Measurements from ENCODE around the gene SPARC. TPM values are rescaled to one million over a fixed set of nuclear protein-coding genes. Genes with fewer than 3 reads are reported as not detected.
A peak's percentile ranks its signal among the peaks of the same experiment; 100 is the strongest.

SPARC gene
- total and polyA plus RNA-seq, 10 donors = 76.5 to 963 (median 440) TPM

GRCh38 chr5:151657114-151657513, 29.6 kb downstream of the SPARC start:
- Histone ChIP-seq H3K4me3 (no peak overlapping the region), H3K9me3 (no peaks in the 10 kb centered on the region), H3K27me3 (replicated peaks in 1 of 7) (peaks cover 0 to 5% (median 0%) of the 10 kb centered on the region in 7 donors), H3K36me3 (peaks cover 0 to 8% (median 0%) of the 10 kb centered on the region in 6 donors), H3K4me1 (peaks cover 3 to 30% (median 11%) of the 10 kb centered on the region in 6 donors), H3K27ac (no peak overlapping the region)
- intact Hi-C loops (cut with DNase I; ENCODE audit: low total_unique reads) = loop anchor here (5.0 kb wide), 1 partner anchor 85 kb away; no protein-coding TSS in a partner anchor
- 86 to 100% (median 93%) methylated on average over 1 of the region's 1 CpG for WGBS, 5 donors
- TF ChIP-seq POLR2AphosphoS5 (IDR thresholded peaks at IDR 0.05) = no peak
- no peak for TF ChIP-seq POLR2A (IDR thresholded peaks at IDR 0.05)
- TF ChIP-seq CTCF (IDR thresholded peaks at IDR 0.05 in 8 of 11, conservative IDR thresholded peaks at IDR 0.05 in 3 of 11) = no peak
- no peak for DNase-seq

GRCh38 chr5:151656311-151656710, 30.4 kb downstream of the SPARC start:
- 79 to 98% (median 94%) methylated on average over 4 of the region's 4 CpGs for WGBS, 5 donors
- no peaks in the 10 kb centered on the region for H3K36me3 ChIP-seq
- intact Hi-C loops (cut with DNase I; ENCODE audit: low total_unique reads) = loop anchor here (5.0 kb wide), 1 partner anchor 86 kb away; no protein-coding TSS in a partner anchor

GRCh38 chr5:151651997-151652645, 34.6 kb downstream of the SPARC start:
- intact Hi-C loops (cut with DNase I; ENCODE audit: low total_unique reads) = loop anchor here (5.0 kb wide), 1 partner anchor 205 kb away; the partner anchor contains the start of gene SLC36A1
- WGBS, 5 donors = 0 to 5% (median 0%) methylated on average over 6 of the region's 6 CpGs
- TF ChIP-seq POLR2AphosphoS5 (IDR thresholded peaks at IDR 0.05) (no peak), POLR2A (IDR thresholded peaks at IDR 0.05) (no peak), CTCF (IDR thresholded peaks at IDR 0.05 in 8 of 11, conservative IDR thresholded peaks at IDR 0.05 in 3 of 11) (peak; percentile 65 to 89 (median 80))

More at GRCh38 chr5:151656311-151656710, 30.4 kb downstream of the SPARC start:
- Histone ChIP-seq H3K9me3 (no peaks in the 10 kb centered on the region), H3K4me3 (no peak overlapping the region), H3K4me1 (peaks cover 3 to 26% (median 9%) of the 10 kb centered on the region in 6 donors), H3K27ac (no peak overlapping the region), H3K27me3 (replicated peaks in 1 of 7) (peaks cover 0 to 5% (median 0%) of the 10 kb centered on the region in 7 donors)
- TF ChIP-seq CTCF (IDR thresholded peaks at IDR 0.05 in 8 of 11, conservative IDR thresholded peaks at IDR 0.05 in 3 of 11) = no peak
- no peak for TF ChIP-seq POLR2A (IDR thresholded peaks at IDR 0.05)
- TF ChIP-seq POLR2AphosphoS5 (IDR thresholded peaks at IDR 0.05) = no peak
- no peak for DNase-seq

GRCh38 chr5:151648988-151649387, 37.7 kb downstream of the SPARC start:
- no peak for DNase-seq
- H3K4me3 ChIP-seq = no peak overlapping the region
- H3K27me3 ChIP-seq (replicated peaks in 1 of 7) = peaks cover 0 to 7% (median 0%) of the 10 kb centered on the region in 7 donors
- H3K9me3 ChIP-seq = no peaks in the 10 kb centered on the region
- peaks cover 0 to 6% (median 0%) of the 10 kb centered on the region in 6 donors for H3K4me1 ChIP-seq
- WGBS, 5 donors = 86 to 92% (median 90%) methylated on average over 7 of the region's 7 CpGs
- no peak for TF ChIP-seq POLR2AphosphoS5 (IDR thresholded peaks at IDR 0.05)
- TF ChIP-seq CTCF (IDR thresholded peaks at IDR 0.05 in 8 of 11, conservative IDR thresholded peaks at IDR 0.05 in 3 of 11) = no peak
- TF ChIP-seq POLR2A (IDR thresholded peaks at IDR 0.05) = no peak
- intact Hi-C loops (cut with DNase I; ENCODE audit: low total_unique reads) = no loop called here
- H3K36me3 ChIP-seq = no peaks in the 10 kb centered on the region
- H3K27ac ChIP-seq = no peak overlapping the region

More at GRCh38 chr5:151651997-151652645, 34.6 kb downstream of the SPARC start:
- H3K36me3 ChIP-seq = no peaks in the 10 kb centered on the region
- peak; percentile 85 for DNase-seq
- H3K4me3 ChIP-seq = no peak overlapping the region
- H3K4me1 ChIP-seq = peaks cover 0 to 6% (median 0%) of the 10 kb centered on the region in 6 donors
- no peaks in the 10 kb centered on the region for H3K9me3 ChIP-seq
- no peak overlapping the region for H3K27ac ChIP-seq
- H3K27me3 ChIP-seq (replicated peaks in 1 of 7) = no peaks in the 10 kb centered on the region

All from spleen (tissue), 11 donors.